RCC 7860 (cell line): Measurements from ENCODE around the gene SACS.
A peak's percentile ranks its signal among the peaks of the same experiment; 100 is the strongest.
"Not testable (repeated sequence)": the region's sequence is repeated elsewhere in the genome, so short reads cannot be mapped to it uniquely, and the experiment has no call there.

Experiments
- DNase-seq: peaks from one replicate; pipeline ENCODE4 v3.0.0-alpha.2; 2015; ENCODE audit warnings: low spot score
- FAIRE-seq: peaks from 2 replicates; lab custom pipeline; 2012; peaks lifted over from hg19 to GRCh38; lab: Jason Lieb, UNC

The SACS gene

GRCh38 chr13:23314837-23315236, 118.7 kb downstream of the SACS start:
- not testable (repeated sequence) for DNase-seq, FAIRE-seq

GRCh38 chr13:23292586-23292985, 140.9 kb downstream of the SACS start:
- no peak for FAIRE-seq
- no peak for DNase-seq

- DNase-seq (peak; percentile 50), FAIRE-seq (no peak)
Observed at GRCh38 chr13:23289917-23290357, 143.6 kb downstream of the SACS start.

GRCh38 chr13:23288995-23289394, 144.5 kb downstream of the SACS start:
- FAIRE-seq (no peak), DNase-seq (no peak)

GRCh38 chr13:23288564-23288963, 144.9 kb downstream of the SACS start:
- FAIRE-seq, result no peak
- DNase-seq, result no peak

GRCh38 chr13:23279321-23279720, 154.2 kb downstream of the SACS start:
- FAIRE-seq, result no peak
- no peak for DNase-seq
